ENCODE measurements around the gene USP32.

GRCh38 chr17:60327134-60327900, 64.6 kb downstream of the USP32 start:
- TF ChIP-seq CTCF (IDR thresholded peaks at IDR 0.05), result no peak
- no peak for TF ChIP-seq EP300 (IDR thresholded peaks at IDR 0.05; ENCODE audit: low read depth)
- TF ChIP-seq POLR2A (IDR thresholded peaks at IDR 0.05), result no peak
- TF ChIP-seq POLR2AphosphoS5 (IDR thresholded peaks at IDR 0.05), result no peak
